HG02642 (cell line): ENCODE measurements around the gene TPCN2.
"Not testable (repeated sequence)": the region's sequence is repeated elsewhere in the genome, so short reads cannot be mapped to it uniquely, and the experiment has no call there.

ENCODE experiments used
- ATAC-seq: cut with Tn5 transposase; IDR thresholded peaks from one replicate; pipeline ENCODE4 v1.9.1; 2021; ENCODE audit warnings: mild to moderate bottlenecking; ENCODE audit not compliant: unreplicated experiment, poor library complexity

The TPCN2 gene

DNA sequence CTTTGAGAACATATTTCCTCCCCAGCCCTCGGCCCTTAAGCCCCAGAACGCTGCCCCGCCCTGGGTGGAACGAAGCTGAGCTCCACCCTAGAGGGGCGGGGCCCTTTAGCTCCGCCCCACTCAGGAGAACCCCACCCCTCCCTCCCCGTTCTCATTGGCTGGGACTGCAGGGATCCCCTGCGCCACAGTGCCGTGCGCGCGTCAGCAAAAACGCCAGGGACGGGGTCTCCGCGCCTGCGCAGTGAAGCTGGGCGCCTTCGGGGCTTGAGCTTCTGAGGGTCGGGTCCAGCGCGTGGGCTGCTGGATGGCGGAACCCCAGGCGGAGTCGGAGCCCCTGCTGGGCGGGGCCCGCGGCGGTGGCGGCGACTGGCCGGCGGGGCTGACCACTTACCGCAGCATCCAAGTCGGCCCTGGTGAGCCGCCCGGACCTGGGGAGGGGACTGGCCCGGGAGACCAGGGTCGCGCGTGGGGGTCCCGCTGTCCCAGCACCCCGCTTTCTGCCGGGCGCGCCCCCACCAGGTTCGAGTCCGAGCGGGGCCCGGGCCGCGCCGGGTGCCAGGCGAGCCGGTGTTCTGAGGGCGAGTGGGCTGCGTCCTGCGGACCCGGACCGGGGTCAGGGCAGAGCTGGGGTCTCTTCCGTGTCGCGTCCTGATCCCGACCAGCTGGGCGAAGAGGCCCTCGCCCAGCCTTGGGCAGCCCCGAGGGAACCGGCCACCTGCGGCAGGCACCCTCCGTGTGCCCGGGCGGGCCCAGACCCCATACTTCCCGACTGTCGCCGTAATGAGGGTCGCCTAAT lies at the start of gene TPCN2:
TSS of gene TPCN2 (plus strand) at position 239 of the 796 bp plus-strand sequence. CDS start at position 305, 66 bp downstream.
- ATAC-seq: peak; percentile 87

DNA sequence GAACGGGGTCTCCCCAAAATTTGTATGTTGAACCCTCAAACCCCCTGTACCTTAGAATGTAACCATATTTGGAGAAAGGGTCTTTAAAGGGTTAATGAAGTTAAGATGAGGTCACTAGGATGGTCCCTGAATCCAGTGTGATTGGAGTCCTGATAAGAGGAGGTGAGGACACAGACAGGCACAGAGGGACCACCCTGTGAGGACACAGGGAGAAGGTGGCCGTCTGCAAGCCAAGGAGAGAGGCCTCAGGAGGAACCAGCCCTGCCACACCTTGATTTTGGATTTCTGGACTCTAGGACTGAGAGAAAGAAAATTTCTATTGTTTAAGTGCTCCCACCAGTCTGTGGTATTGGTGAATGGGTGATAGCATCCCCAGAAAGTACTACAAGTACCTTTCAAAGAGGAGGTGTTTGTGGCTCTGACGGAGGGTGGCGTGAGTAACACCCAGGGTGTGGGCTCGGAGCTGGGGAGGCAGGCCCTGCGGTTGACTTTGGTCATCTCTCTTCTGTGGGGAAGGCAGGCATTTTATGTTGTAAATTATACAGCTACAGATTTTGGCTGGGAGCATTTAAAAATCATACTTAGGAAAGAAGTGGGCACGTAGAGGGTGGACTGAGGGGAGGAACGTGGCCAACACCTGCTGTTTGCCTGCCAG lies 49.5 kb upstream of the TPCN2 start:
- ATAC-seq: no peak

DNA sequence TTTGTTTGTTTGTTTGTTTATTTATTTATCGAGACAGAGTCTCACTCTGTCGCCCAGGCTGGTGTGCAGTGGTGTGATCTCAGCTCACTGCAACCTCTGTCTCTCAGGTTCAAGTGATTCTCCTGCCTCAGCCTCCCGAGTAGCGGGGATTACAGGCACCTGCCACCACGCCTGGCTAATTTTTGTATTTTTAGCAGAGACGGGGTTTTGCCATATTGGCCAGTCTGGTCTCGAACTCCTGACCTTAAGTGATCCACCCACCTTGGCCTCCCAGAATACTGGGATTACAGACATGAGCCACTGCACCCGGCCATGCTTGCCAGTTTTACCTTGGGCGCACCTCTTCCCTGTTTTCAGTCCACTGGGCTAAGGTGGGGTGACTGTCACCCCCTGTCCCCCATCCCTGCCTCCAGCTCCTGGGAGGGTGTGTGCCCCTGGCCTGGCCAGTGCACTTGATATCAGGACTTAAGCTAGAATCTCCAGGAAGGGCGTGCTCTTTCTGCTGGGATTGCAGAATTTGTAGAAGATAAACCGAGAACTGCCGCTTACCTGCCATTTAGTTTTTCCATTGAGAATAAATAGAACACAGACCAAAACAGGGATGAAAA lies 48.9 kb upstream of the TPCN2 start:
- not testable (repeated sequence) for ATAC-seq

DNA sequence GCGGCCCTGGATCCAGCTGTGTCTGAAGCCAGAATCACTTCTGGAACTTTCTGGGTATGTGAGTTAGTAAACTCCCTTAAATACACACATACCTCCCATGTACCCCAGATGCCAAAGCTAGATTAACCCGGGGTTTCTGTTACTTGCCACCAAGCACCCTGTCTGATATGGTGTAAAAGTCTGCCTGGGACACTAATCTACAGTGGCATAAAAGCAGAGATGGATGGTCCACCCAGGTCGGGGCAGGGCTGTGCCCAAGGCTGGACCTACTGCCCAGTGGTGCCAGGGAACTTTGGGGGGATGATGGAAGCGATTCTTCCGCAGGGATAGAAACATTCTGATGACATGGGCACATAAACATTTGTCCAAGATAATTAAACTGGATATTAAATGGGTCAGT lies 48.3 kb upstream of the TPCN2 start:
- ATAC-seq: no peak

DNA sequence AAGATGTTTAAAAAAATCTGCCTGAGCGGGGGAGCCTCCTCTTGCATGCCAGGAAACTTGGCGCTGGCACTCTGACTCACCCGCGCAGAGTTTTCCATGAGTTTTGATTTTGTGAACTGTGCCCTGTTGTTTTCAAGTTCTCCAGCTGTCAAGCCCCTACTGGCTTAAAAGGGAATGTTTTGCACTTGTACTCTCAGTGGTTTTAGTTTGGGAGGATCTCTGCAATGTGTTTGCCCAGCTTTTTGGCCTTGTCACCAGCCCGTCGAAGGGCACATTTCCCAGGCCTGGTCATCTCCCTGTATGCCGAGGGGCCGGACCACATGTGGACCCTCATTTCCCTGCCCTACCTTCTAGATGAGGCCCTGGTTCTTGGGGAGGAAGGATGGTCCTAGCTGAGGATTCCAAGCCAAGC lies 47.9 kb upstream of the TPCN2 start:
- no peak for ATAC-seq

DNA sequence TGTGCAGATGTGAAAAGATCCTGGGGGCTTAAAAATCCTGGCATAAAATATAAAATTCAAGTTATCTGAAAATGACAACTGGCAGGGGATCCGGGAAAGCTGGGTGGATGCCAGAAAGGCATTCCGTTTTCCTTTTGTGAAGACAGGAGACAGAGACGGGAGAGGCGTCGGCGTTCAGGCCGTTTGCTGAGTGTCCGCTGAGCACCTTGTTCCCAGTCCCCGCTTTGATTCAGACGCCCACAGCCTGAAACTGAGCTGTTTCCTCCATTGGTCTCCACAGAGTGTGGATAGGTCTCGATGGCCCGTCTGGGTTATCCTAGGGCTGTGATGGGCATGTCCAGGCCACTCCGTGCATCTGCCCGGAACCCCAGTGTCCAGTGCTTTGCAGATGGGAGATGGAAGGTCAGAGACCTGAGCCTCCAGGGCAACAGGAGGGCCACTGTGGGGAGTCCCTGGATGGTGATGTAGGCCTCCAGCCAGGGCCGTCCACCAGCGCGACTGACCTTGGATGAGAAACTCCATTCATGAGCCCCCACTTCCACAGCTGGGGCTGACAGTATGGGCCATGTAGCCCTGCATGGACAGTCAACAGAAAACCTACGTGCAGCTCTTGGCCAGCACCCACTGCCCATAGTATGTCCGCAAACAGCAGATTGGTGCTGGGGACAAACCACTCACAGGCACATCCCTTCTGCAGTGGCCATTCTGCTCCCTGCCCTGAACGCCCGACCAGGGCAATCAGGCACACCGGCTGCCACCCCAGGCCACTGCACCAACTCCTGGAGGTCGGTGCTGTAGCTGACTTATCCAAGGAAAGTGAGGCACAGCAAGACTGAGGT lies 47.3 kb upstream of the TPCN2 start:
- no peak for ATAC-seq

DNA sequence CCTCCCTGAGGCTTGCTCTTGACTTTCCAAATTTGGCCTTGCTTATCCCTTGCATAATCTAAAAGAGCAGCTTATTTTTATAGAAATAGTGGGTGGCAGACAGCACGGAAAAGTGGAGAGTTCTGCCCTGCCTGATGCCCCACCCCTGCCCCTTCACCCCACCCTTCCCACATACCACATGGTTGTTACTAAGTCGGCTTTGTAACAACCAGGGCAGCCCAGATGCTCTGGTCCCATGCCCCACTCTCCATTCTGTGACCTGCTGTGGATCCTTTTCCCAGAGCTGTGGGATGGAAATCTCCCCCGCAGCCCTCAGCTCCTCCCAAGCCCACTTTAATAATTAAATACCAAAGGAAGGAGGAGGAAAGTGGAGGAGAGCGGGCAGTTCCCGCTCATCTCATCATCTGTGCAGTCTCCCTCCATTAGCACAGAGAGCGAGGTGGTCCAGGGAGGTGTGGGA lies 46.6 kb upstream of the TPCN2 start:
- ATAC-seq: no peak

DNA sequence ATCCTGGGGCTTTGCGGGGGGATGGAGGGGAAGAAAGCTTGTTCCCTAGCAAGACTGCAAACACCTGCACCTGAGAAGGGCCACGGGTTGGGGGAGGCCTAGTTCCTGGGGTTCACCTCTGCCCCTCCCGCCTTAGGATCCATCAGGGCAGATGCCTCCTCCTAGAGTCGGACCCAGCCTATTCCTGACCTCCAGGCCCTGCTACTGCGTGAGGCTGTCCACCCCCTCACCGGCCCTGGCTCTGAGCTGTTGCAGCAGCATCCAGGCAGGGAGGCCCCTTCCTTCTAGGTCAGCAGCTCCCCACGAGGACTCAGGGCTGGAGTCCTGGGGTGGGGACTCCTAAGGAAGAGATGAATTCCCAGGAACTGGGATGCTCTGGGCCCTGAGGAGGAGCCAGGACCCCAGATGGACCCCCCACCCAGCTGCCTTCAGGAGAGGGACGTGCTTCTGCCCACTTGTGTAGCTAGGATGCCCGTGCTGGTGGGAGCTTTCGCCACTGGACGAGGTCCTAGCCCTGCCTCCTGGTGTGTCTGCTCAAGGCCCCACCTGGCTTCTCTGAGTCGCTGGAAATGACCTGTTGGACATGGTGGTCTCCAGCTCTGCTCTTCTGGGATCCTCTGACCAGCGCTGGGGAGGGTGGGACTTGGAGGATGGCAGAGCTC lies 46.0 kb upstream of the TPCN2 start:
- no peak for ATAC-seq

DNA sequence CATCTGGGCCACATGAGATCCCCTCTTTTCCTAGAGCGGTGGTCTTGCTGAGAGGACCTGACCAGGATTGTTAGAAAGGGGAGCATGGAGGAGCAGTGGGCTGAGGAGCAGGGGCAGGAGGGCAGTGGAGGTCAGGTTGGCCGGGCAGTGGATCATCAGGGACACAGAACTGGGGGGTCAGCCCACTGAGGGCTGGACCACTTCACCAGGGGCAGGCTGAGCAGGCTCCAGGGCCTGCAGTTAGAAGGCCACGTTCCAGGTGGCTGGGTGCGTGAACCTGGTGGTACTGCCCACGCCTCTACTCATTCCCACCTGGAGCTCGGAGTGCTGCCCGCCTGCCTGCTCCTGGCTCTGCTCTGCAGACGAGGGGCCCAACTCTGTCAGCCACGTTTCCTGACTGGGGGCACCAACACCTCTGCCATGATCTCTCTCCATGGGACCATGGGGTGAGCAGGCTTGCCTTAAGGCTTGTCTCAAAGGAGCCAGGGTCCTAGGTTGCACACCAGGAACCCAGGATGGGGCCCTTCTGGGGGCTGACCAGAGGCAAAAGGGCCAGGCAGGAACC lies 45.3 kb upstream of the TPCN2 start:
- no peak for ATAC-seq

DNA sequence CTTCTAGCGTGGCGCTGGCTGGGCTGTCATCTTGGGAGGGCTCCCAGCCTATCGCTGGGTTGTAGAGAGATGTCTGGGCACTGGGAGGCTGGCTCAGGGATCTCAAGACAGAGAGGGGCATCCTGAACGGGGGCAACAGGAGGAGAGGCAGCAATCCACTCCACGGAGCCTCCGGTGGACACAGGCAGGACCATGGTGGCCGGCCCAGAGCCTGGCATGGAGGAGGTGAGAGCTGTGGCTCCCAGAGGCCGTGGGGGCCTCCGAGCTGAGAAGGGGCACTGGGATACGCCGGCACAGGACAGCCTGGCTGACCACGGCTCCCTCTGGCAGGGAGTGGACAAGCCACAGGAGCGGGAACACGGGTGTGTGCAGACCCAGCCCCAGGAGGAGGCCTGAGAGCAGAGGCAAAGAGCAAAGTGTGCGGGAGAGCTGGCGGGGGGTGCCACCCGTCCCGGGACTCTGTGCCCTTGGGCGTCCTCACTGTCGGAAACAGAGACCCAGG lies 44.8 kb upstream of the TPCN2 start:
- no peak for ATAC-seq

DNA sequence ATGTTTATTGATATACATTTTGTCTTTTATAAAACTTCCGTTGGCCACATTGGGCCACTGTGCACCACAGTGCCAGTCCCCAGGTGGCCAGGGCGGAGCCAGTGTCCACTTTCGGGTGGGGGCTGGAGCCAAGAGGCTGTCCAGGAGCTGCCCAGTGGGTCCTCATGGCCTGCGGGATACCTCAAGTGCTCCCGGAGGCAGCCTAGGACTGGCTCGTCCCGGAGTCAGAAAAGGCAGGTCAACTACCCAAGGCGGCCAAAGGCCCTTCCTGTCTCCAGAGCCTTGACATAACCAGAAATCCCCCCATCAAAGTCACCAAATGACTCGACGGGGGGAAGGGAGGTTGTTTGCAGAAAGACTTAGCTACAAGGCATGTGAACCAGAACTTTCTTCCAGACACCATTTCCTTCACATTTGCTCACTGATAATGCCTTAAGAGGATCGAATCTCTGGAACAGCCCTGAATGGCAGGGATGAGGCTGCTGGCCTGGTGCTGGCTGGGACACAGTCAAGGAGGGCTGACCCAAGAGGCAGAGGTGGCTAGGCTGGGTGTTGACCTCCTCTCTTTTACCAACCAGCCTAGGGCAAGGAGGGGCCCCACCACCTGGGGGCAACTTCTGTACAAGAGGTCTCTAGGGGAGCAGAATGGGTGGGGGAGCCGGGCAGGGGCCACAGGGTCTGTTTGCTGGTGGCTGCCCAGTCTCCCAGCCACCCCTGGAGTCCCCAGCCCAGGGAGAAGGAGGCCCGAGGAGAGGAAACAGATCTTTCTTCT lies 44.1 kb upstream of the TPCN2 start:
- no peak for ATAC-seq

DNA sequence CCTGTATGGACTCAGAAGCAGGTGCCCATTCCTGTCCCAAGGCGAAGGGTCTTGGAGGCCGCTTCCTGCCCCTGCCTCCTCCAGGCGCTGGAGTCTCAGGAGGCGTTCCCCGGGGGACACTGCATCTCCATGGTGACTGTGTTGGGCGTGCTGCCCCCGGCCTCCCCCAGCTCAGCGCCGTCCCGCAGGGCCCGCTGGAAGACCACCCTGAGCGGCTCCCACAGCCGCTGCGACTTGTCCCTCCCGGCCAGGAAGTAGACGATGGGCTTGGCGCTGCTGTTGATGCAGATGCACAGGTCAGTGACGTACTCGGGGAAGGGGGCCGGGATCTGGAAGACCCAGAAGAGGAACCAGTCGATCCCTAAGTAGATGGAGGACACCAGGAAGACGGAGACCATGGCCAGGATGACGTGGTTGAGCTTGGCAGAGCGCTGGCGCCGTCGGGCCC lies 43.5 kb upstream of the TPCN2 start:
- no peak for ATAC-seq

DNA sequence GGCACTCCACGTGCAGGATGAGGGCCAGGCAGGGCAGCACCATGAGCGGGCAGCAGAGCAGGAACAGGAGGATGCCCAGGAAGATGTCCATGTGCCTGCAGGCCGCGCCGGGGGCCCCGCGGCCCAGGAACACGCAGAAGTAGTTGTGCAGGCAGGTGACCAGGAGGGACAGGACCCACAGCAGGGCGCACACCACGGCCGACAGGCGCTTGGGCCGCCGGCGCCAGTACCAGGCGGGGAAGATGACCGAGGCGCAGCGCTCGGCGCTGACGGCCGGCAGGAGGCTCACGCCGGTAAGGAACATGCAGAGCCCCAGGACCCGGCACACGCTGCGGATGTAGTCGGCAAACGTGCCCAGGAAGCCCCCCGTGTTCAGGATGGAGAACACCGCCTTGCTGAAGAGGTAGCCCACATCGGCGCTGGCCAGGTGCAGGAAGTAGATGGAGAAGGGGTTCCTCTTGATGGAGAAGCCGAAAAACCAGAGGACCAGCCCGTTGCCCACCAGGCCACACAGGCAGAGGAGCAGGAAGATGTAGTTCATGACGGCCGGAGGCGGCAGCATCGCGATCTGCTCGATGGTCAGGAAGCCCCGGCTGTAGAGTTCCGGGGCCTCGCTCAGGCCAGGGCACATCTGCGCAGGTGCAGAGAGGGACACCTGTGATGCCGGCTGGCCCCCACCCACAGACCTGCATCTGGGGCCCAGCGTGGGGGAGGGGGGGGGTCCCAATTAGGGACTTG lies 42.9 kb upstream of the TPCN2 start:
- no peak for ATAC-seq

DNA sequence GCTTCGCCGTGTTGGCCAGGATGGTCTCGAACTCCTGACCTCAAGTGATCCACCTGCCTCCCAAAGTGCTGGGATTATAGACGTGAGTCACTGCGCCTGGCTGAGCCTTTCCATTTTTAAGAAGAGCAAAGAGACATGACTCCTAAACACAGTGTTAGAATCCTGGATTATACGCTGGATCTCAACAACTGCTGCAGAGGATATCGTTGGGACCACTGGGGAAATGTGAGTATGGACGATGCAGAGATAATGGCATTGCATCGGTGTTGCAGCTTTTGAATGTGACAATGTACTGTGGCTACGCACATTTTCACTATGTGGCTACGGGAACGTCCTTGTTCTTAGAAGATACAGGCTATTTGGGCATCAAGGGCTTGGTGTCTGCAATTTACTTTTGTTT lies 41.9 kb upstream of the TPCN2 start:
- no peak for ATAC-seq

DNA sequence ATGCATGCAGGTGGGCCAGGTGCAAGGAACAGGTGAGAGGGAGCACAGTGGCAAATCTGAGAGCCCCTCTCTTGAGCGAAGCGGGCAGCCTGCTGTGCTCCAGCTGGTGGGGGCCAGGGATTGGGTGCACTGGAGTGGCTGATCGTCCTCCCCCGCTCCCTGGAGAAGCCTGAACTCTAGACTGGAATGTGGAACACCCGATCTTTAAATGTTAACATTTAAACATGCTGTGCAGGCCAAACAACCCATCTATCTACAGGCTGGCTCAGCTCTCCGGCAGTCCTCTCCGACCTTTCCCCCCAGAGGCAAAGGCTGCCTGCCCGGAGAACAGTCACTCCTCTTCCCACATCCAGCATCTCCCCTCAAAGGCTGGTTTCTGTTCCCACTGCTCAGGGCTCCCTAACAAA lies 40.8 kb upstream of the TPCN2 start:
- ATAC-seq: no peak

DNA sequence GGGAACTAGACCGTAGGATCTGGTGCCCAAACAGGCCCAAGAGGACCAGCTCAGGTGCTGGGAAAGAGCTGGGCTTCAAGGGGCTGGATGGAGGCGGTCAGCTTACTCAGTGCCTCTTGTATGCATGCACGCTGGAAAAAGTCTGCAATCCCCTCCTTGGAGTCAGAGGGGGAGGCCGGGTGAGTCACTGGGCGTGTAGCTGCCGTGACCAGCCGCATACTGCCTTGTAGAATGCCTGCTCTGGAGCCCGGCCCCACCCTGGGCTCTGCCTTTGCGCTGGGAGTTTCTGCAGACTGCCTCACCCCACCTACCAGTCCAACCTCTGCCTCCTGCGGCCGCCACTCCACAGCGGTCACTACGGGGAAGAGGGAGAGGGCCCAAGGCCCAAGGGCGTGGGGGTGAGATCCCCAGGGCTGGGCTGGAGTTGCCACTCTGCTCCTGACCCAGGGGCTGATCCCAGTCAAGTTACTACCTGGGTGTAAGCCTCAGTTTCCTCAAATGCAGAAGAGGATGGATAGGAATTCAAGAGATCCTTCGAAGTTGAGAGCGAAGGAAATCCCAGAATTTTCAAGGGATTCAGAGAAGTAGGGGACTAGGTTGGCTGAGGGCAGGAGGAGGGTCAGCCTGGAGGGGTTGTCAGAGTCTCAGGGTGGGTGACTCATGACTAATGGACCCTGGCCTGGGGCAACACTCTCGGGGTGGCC lies 39.8 kb upstream of the TPCN2 start:
- no peak for ATAC-seq

DNA sequence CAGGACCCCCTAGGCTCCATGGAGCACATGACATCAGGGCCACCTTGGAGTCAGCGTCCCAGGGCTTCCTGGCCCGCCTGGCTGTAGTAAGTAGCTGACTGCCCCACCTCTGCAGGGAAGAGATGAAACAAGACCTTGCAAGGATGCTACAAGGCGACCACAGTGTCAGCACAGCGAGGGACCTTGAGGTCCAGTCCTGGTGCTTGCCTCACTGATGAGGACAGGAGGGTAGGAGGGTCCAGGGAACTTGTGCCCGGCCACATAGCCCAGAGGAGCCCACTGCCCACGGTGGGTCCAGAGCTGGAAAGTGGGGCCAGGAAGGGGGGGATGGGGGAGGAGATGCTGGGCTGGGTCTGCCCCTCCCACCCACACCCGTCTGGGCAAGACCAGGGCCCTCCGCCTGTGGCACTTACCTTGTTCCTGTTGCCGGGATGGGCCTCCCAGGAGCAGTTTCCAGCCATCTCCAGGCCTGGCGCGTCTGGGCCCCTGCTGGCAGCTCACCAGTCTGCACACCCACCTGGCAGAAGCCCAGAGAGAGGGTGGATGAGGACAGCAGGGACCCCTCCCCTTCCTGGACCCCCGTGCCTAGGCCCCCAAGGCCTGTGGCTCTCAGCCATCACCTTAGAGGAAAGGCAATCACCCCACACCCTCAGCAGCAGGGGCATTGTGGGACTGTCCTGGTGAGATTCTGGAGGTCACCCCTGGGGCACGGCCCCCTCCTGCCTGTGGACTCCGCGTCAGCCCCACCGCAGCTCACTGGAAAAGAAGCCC lies 39.1 kb upstream of the TPCN2 start:
- ATAC-seq: no peak
